GM10266 (cell line): ENCODE measurements around the gene GNA15.
"Not testable (repeated sequence)": the region's sequence is repeated elsewhere in the genome, so short reads cannot be mapped to it uniquely, and the experiment has no call there.

Source experiments
- DNase-seq: peaks from one replicate; pipeline ENCODE4 v3.0.0; 2012; ENCODE audit errors: extremely low spot score
- TF ChIP-seq, protein P1 (sequence below): IDR thresholded peaks from 2 replicates; pipeline ENCODE4 v1.5.1; 2012; ENCODE audit warnings: mild to moderate bottlenecking, low read depth; ENCODE audit not compliant: control insufficient read depth, insufficient read depth; ENCODE audit errors: missing control alignments

Gene GNA15

DNA sequence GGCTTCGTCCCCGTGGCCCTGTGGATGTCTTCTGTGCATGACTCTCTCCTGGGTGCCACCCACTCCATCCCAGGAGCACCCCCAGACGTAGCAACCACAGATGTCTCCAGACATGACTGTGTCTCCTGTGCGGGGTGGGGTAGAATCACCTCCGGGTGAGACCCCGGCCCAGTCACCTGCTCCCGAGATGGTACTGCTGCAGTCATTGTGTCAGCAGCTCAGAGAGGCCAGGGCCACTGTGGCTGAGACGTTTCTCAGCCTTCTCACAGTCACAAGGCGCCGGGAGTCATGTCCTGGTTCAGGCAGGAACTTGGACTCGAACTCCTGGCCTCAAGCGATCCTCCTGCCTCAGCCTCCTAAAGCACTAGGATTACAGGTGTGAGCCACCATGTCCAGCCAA lies 66.5 kb downstream of the GNA15 start:
- TF ChIP-seq, protein P1, sequence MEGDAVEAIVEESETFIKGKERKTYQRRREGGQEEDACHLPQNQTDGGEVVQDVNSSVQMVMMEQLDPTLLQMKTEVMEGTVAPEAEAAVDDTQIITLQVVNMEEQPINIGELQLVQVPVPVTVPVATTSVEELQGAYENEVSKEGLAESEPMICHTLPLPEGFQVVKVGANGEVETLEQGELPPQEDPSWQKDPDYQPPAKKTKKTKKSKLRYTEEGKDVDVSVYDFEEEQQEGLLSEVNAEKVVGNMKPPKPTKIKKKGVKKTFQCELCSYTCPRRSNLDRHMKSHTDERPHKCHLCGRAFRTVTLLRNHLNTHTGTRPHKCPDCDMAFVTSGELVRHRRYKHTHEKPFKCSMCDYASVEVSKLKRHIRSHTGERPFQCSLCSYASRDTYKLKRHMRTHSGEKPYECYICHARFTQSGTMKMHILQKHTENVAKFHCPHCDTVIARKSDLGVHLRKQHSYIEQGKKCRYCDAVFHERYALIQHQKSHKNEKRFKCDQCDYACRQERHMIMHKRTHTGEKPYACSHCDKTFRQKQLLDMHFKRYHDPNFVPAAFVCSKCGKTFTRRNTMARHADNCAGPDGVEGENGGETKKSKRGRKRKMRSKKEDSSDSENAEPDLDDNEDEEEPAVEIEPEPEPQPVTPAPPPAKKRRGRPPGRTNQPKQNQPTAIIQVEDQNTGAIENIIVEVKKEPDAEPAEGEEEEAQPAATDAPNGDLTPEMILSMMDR, result no peak
- DNase-seq, result no peak

DNA sequence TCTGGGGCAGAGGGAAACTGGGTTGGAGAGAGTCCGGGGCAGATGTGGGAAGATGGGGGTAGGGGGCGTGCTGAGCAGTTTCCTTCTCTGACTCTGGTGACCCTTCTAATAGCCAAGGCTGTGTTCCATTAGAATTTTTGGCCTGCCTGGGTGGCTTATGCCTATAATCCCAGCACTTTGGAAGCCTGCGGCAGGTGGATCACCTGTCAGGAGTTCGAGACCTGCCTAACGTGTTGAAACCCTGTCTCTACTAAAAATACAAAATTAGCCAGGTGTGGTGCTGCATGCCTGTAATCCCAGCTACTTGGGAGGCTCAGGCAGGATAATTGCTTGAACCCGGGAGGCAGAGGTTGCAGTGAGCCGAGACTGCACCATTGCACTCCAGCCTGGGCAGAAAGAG lies 67.1 kb downstream of the GNA15 start:
- not testable (repeated sequence) for DNase-seq

DNA sequence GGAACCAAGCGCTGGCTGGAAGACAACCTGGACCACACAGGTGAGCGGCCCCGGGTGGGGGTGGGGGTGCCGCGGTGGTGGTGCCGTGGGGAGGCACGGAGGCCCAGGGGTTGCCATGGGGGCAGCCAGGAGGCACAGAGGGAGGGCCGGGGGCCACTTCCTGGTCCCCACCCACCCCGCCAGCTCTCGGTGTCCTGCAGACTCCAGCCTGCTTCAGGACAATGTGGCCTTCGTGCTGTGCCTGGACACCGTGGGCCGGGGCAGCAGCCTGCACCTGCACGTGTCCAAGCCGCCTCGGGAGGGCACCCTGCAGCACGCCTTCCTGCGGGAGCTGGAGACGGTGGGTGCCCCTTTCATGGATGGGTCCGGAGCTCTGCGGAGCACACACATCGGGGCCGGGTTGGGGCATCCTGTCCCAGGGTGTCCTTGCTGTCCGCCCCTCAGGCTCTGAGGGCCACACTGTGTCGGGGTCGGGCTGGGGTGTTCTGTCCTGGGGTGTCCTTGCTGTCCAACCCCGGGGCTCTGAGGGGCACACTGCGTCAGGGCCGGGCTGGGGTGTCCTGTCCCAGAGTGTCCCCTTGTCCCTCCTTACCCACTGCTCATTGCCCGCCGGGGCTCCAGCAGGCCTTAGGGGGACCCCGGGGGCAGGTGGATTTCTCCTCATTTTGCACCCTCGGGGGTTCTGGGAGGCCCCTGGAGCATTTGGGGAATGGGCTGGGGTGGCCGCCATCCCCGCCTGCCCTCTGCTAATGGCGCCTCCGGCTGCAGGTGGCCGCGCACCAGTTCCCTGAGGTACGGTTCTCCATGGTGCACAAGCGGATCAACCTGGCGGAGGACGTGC lies 68.2 kb downstream of the GNA15 start:
- no peak for DNase-seq
- TF ChIP-seq, protein P1, result no peak

DNA sequence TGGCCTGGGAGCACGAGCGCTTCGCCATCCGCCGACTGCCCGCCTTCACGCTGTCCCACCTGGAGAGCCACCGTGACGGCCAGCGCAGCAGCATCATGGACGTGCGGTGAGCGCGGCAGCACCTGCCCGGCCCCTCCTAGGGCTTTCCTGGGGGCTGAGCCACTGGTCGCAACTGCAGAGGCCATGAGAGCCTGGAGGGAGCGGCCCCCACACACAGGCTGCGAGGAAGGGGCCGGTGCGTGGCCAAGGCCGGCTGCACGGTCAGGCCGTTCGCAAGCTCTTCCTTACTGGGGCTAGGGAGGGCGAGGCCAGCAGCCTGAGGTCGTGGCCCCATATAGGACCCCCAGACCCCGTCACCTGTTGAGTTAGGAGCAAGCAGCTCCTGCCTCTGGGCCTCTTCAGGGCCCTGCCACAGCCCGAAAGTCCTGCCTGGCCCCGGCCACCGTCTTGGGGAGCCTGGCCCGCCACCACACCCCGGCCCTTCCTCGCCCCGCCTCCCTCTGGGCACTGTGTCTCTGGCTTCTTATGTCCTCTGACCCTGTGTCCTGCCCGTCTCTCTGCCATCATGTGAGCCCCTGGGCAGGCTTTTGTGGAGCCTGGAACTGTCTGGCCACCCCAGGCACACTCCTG lies 68.9 kb downstream of the GNA15 start:
- TF ChIP-seq, protein P1, result no peak
- DNase-seq, result no peak

DNA sequence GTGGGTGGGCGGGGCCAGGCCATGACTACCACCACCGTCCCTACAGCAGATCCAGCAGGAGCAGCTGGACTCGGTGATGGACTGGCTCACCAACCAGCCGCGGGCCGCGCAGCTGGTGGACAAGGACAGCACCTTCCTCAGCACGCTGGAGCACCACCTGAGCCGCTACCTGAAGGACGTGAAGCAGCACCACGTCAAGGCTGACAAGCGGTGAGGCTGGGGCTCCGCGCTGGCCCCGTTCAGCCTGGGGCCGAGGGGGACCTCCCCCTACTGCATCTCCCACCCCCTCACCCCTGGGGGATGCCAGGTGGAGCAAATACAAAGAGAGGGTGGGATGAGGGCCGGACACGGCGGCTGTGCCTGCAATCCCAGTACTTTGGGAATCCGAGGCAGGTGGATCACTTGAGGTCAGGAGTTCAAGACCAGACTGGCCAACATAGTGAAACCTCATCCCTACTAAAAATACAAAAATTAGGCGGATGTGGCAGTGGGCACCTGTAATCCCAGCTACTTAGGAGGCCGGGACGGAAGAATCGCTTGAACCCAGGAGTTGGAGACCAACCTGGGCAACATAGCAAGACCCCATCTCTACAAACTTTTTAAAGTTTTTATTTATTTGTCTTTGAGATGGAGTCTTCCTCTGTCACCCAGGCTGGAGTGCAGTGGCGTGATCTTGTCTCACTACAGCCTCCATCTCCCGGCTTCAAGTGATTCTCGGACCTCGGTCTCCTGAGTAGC lies 70.6 kb downstream of the GNA15 start:
- TF ChIP-seq, protein P1, result no peak

DNA sequence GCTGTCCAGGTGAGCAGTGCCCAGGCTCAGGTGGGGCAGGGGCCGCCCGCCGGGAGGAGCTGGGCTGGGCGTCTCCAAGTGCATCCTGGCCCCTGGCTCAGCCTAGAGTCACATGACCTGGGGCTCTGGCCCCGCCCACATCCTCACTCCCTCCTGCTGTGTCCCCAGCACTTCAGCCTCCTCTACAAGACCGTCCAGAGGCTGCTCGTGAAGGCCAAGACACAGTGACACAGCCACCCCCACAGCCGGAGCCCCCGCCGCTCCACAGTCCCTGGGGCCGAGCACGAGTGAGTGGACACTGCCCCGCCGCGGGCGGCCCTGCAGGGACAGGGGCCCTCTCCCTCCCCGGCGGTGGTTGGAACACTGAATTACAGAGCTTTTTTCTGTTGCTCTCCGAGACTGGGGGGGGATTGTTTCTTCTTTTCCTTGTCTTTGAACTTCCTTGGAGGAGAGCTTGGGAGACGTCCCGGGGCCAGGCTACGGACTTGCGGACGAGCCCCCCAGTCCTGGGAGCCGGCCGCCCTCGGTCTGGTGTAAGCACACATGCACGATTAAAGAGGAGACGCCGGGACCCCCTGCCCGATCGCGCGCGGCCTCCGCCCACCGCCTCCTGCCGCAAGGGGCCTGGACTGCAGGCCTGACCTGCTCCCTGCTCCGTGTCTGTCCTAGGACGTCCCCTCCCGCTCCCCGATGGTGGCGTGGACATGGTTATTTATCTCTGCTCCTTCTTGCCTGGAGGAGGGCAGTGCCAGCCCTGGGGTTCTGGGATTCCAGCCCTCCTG lies 71.8 kb downstream of the GNA15 start:
- TF ChIP-seq, protein P1, result no peak
- DNase-seq, result no peak

More for the DNA sequence above, 70.6 kb downstream of the GNA15 start:
- no peak for DNase-seq

DNA sequence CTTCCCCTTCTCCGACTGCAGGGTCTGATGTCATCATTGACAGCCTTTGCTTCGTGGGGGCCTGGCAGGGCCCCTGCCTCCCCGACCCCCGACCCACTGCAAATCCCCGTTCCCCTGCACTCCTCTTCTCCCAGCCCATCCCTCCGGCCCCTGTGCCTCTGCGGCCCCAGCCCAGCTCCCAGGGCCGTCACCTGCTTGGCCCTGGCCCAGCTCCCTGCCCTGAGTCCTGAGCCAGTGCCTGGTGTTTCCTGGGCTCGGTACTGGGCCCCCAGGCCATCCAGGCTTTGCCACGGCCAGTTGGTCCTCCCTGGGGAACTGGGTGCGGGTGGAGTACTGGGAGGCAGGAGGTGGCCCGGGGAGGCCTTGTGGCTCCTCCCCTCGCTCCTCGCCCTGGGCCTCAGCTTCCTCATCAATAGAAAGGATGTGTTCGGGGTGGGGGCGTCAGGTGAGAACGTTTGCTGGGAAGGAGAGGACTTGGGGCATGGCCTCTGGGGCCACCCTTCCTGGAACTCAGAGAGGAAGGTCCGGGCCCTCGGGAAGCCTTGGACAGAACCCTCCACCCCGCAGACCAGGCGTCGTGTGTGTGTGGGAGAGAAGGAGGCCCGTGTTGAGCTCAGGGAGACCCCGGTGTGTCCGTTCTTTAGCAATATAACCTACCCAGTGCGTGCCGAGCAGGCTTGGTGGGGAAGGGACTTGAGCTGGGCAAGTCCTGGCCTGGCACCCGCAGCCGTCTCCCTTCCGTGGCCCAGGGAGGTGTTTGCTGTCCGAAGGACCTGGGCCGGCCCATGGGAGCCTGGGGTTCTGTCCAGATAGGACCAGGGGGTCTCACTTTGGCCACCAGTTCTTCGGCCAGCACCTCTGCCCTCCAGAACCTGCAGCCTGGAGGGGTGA lies 72.7 kb downstream of the GNA15 start:
- TF ChIP-seq, protein P1, result no peak
- no peak for DNase-seq
